ENCODE results near the gene IRF2BPL. TPM values are rescaled to one million over a fixed set of nuclear protein-coding genes. Genes with fewer than 3 reads are reported as not detected.

IRF2BPL gene
- total RNA-seq, 2 experiments from 2014 or later, result 34.8 to 36.2 TPM

DNA sequence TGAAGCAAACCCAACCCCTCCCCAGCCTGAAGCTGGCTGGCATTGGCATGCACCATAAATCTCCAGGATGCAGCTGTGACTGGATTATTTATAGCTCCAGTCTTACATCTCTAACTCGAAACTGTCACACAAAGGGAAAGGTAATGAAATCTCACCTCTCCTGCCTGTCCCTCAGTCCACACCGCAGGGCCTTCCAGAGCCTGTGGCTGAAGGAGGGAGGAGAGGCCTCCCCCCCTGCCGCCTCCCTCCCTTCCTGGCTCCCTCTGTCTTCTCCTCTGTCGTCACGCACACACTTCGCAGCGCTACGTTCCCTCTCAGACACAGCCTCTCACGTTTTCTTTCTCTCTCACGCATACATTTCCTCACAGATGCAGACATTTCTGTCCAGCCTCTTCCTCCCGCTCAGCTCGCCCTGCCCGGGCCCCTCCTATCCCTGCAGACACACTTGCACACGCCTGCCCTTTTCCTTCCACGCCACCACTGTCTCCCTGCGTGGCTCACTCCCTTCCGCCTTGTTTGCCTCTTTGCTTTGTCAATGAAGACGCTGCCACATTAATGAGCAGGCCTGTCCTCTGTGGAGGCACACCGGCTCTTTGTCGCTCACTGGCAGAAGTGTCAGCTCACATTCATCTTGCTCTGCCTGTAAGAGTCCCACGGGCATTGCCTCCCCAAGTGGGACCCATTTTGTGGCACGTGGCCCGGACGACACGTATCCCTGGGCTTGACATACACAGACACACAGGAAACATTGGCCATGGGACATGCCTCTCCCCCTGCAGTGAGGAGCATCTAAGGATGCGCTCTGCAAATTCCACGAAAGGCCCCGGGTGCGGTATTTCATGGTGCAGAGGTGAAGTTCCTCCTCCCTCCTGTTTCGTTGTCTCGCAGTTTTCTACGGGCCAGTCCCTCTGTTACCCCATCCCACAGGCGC lies 27.9 kb downstream of the IRF2BPL start:
- H3K4me1 Mint-ChIP-seq, result peaks cover 25% of the 10 kb centered on the region
- no peak for DNase-seq
- H3K36me3 Mint-ChIP-seq, result no peaks in the 10 kb centered on the region
- no peak overlapping the region for H3K4me3 Mint-ChIP-seq
- no peaks in the 10 kb centered on the region for H3K27me3 Mint-ChIP-seq
- H3K9me3 Mint-ChIP-seq, result no peaks in the 10 kb centered on the region
- H3K27ac Mint-ChIP-seq, result peak overlapping the region; percentile 14

DNA sequence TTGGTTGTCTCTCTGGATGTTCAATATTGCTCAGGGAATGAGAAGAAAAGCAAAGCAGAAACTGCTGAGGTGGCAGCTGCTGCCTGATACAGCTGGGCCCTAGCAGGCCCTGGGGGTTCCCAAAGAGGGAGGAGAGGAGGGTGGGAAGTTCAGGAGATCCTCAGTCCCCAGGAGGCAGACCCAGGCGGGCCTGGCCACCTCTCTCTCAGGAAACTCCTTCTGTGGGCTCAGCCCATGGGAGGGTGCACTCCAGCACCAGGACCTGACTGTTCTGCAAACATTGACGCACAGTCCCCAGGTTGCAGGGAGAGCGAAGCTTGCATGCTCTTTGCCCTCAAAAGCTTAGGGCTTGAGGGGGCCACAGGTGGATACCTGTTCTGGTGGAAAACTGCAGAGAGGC lies 29.6 kb downstream of the IRF2BPL start:
- Mint-ChIP-seq H3K27me3 (no peaks in the 10 kb centered on the region), H3K36me3 (no peaks in the 10 kb centered on the region), H3K9me3 (no peaks in the 10 kb centered on the region), H3K4me3 (no peak overlapping the region), H3K27ac (no peak overlapping the region), H3K4me1 (peaks cover 28% of the 10 kb centered on the region)
- DNase-seq, result no peak

DNA sequence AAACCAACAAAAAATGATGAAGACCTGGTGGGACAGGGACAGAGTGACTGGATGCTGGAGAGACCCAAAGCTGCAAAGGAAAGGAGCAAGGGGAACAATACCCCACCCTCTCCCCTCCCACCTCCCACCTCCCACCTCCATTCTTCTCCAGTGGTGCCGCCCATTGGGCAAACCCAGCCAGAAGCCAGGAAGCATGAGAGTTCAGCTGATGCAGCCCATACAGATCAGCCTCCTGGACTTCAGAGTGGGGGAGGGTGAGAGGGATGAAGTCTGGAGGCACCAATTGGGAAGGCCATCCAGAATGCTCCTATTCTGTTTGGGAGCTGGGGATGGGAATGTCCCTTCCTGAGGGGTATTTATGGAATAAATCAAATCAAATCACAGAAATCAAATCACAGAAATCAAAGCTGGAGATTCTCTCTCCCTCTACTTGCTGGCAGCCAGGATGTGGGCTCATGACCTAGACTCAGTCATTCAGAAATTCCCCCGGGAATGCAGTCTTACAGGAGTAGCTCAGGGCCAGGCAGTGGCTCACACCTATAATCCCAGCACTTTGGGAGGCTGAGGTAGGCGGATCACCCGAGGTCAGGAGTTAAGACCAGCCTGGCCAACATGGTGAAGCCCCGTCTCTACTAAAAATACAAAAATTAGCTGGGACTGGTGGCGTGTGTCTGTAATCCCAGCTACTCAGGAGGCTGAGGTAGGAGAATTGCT lies 31.1 kb downstream of the IRF2BPL start:
- no peaks in the 10 kb centered on the region for H3K27me3 Mint-ChIP-seq
- H3K4me1 Mint-ChIP-seq, result peaks cover 32% of the 10 kb centered on the region
- H3K36me3 Mint-ChIP-seq, result no peaks in the 10 kb centered on the region
- no peaks in the 10 kb centered on the region for H3K9me3 Mint-ChIP-seq
- H3K27ac Mint-ChIP-seq, result no peak overlapping the region
- H3K4me3 Mint-ChIP-seq, result no peak overlapping the region
- DNase-seq, result no peak

DNA sequence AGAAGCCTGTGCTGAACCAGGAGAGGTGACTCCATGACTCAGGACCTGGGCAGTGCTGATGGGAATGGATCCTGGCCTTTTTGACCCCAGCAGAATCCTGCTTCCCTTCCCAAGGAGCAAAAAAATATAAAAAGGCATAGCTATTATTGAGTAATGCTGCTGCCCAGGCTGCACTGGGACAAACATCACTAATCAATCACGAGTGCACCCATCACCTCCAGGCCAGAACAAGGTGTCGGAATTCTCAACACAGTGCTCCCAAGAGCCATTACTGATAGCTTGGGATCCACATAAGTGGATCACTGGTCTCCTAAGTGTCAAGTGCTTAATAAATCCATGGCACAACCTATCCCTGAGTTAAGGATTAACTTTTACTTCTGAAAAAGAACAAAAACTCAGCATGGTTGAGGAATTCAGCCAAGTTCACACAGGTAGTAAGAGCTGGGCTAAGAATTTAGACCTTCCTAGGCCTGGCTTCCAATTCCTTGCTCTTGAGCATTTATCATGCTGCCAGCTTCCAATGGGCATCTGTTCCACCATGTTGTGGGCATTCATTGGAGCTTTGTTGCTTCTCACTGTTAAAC lies 31.9 kb downstream of the IRF2BPL start:
- Mint-ChIP-seq H3K27me3 (no peaks in the 10 kb centered on the region), H3K9me3 (no peaks in the 10 kb centered on the region), H3K4me1 (peaks cover 32% of the 10 kb centered on the region), H3K36me3 (no peaks in the 10 kb centered on the region), H3K4me3 (no peak overlapping the region), H3K27ac (no peak overlapping the region)
- no peak for DNase-seq

DNA sequence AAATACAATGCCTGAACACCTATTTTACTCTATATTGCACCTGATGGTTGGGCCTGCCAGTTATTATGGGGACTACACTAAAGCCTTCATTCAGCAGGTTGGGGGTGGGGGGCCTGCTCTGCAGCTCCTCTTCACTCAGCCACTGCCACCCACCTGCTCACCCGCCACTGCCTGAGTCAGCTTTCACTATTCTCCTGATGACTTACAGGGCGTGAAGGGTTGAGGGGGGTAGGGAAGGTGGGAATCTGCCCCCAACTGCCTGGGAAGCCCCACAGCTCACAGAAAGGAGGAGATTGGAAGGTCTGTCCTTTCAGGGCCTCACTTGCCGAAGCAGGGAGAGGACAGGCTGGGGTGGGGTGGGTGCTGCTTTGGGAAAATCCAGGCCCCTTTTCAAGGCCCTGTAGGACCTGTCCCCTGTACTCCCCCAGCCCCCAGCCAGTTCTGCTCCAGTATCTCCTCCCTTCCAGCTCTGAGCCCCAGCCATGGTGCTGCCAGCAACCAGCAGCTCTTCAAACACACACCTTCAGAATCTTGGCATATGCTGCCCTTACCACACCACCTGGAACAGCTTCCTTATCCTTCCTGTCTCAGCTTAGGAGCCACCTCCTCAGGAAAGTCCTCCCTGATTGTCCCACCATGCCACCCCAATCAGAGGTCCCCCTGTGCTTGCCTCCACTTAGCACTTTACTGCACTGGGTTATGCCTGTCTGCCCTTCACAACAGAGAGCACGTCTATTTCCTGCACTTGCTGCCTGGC lies 33.1 kb downstream of the IRF2BPL start:
- Mint-ChIP-seq H3K4me1 (peaks cover 24% of the 10 kb centered on the region), H3K27ac (peak overlapping the region; percentile 4), H3K36me3 (no peaks in the 10 kb centered on the region), H3K4me3 (no peak overlapping the region), H3K9me3 (no peaks in the 10 kb centered on the region), H3K27me3 (no peaks in the 10 kb centered on the region)
- peak; percentile 36 for DNase-seq

DNA sequence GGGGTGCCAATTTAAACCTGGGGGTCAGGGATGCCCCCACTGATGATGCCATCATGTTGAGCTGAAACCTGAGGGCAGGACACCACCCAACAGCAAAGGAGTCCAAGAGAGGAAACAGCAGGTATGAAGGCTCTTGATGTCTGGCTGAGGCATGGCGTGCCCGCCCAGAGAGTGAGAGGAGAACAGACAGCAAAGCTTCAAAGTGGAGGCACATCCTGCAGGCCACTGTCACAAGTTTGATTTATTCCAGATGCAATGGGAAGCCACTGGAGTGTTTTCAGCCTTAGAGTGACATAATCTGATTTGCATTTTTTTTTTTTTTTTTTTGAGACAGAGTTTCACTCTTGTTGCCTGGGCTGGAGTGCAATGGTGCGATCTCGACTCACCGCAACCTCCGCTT lies 34.8 kb downstream of the IRF2BPL start:
- H3K27me3 Mint-ChIP-seq, result no peaks in the 10 kb centered on the region
- H3K9me3 Mint-ChIP-seq, result no peaks in the 10 kb centered on the region
- no peak overlapping the region for H3K4me3 Mint-ChIP-seq
- H3K36me3 Mint-ChIP-seq, result no peaks in the 10 kb centered on the region
- peak overlapping the region; percentile 20 for H3K27ac Mint-ChIP-seq
- H3K4me1 Mint-ChIP-seq, result peaks cover 25% of the 10 kb centered on the region
- DNase-seq, result no peak

DNA sequence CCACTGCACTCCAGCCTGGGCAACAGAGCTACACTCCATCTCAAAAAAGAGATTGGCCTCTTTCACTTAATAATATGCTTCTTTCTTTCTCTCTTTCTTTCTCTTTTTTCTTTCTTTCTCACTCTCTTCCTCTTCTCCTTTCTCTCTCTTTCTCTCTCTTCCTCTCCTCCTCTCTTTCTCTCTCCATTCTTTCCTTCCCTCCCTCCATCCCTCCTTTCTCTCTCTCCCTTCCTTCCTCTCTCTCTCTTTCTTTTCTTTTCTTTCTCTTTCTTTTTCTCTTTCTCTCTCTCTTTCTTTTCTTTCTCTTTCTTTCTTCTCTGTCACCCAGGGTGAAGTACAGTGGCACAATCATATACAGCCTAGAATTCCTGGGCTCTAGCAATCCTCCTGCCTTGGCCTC lies 38.4 kb downstream of the IRF2BPL start:
- Mint-ChIP-seq H3K4me3 (no peak overlapping the region), H3K4me1 (peaks cover 19% of the 10 kb centered on the region), H3K36me3 (no peaks in the 10 kb centered on the region), H3K9me3 (no peaks in the 10 kb centered on the region), H3K27ac (no peak overlapping the region), H3K27me3 (no peaks in the 10 kb centered on the region)
- DNase-seq, result no peak

DNA sequence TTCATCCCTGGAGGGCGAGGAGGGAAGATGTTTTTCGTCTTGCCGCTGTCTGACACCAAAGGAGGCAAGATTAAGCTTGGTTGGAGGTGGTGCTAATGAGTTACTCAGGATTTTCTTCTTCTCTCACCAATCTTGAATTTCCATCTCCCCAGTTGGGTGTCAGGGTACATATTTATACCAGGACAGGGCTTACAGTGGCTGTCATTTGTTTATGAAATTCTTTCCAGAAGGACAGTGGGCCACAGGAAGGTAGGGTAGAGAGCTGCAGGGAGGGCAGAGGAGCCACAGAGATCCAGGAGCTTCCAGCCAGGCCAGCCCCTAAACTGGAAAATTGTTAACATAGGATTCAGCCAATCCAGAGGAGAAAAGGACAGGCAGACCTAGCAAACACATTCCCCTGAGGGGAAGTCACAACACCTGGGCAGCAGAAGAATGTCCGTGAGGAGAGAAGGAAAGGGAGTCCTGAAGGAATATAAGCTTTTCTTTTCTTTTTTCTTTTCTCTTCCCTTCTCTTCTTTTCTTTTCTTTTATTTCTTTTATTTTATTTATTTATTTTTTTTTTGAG lies 40.5 kb downstream of the IRF2BPL start:
- Mint-ChIP-seq H3K9me3 (no peaks in the 10 kb centered on the region), H3K27ac (no peak overlapping the region), H3K4me3 (no peak overlapping the region), H3K4me1 (peaks cover 8% of the 10 kb centered on the region), H3K27me3 (no peaks in the 10 kb centered on the region), H3K36me3 (no peaks in the 10 kb centered on the region)
- no peak for DNase-seq

DNA sequence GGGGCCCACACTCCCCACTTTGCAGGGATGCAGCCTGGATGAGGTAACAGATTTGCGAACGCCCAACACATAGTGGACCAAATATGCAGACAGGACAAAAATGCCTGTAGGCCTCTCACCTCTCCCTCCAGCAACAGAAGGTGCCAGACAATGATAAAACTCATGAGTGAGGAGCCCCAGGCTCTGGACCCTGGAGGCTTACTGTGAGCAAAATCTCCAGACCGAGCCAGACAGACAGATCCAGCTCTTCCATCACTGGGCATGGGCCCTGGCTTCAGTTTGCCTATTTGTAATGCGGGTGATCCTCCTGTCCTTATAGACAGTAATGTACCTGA lies 42.3 kb downstream of the IRF2BPL start:
- no peak for DNase-seq
- Mint-ChIP-seq H3K4me3 (no peak overlapping the region), H3K36me3 (no peaks in the 10 kb centered on the region), H3K9me3 (peaks cover 9% of the 10 kb centered on the region), H3K4me1 (peaks cover 8% of the 10 kb centered on the region), H3K27me3 (no peaks in the 10 kb centered on the region), H3K27ac (no peak overlapping the region)

DNA sequence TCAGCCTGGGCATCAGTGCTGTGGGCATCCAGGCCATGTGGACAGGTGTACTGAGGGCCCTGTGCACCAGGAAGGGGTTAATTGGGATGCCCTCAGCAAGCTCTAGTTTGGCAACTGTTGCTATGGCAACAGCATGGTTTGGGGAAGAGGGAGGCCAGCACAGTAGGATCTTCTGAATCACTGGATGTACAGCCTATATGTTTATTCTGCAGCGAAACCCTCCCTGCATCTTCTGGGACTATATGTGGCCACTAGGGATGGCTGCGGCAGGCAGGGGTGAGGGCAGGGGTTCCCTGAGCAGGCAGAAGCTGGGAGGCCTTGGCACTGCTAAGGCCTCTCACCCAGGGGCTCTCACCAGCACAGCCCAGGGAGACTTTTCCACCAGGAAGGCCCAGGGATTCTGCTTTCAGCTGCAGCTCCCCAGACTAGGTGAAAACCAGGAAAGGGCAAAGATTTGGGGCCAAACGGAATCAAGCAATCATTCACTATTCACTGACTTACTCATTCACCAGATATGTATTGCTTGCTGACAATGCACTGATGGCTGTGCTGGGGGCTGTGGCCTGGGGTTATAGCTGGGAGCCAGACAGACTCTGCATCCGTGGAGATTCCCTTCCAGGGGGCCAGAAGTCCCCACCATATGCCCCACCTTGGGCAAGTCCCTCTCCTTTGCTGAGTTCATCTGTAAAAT lies 42.8 kb downstream of the IRF2BPL start:
- Mint-ChIP-seq H3K27me3 (no peaks in the 10 kb centered on the region), H3K36me3 (no peaks in the 10 kb centered on the region), H3K27ac (no peak overlapping the region), H3K4me3 (no peak overlapping the region), H3K9me3 (peaks cover 11% of the 10 kb centered on the region), H3K4me1 (peaks cover 8% of the 10 kb centered on the region)
- DNase-seq, result no peak

DNA sequence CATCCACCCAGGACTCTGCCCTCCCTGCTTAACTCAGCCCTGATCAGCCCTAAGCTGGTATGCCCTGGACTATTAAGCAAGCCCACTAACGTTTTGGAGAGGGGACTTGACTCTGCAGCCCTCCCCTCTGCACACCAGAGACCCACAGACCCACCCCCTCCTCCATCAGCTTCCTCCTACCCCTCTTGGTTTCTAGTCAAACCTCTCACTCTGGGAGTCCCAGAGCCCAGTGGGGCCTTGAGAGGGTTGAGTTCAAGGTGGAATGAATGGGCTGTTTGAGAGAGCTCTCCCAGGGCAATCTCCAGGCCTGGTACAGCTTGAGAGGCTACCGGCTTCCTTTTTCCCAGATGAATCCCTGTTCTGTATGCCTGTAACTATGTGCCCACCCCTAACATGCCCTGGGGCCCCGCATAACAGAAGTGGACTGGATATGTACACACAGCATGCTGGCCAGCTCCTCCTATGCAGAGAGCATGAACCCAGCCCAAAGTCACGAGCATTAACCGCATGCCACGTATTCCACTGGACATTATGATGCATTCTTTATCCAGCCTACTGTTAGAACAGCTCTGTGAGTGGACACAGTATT lies 43.6 kb downstream of the IRF2BPL start:
- Mint-ChIP-seq H3K4me1 (peaks cover 4% of the 10 kb centered on the region), H3K4me3 (no peak overlapping the region), H3K36me3 (no peaks in the 10 kb centered on the region), H3K27ac (no peak overlapping the region), H3K27me3 (no peaks in the 10 kb centered on the region), H3K9me3 (peaks cover 13% of the 10 kb centered on the region)
- DNase-seq, result no peak

DNA sequence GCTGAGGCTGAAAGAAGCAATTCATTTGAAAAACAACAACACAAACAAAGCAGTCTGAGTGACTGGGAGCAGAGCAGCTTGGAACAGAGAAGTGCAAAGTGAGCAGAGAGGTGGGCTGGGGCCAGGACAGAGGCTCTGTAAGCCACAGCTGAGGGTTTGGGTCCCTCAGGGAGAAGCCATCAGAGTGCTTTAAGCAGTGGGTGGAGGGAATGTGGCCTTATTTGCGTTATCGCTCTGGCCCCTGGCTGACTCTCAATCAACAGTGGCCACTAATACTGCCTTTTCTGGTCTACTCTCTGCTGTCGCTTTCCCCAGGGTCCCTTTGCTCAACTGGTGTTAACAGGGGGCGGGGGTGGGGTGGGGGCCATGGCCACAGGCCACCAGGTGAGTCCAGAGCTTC lies 44.2 kb downstream of the IRF2BPL start:
- Mint-ChIP-seq H3K27me3 (no peaks in the 10 kb centered on the region), H3K36me3 (no peaks in the 10 kb centered on the region), H3K27ac (no peak overlapping the region), H3K4me1 (peaks cover 6% of the 10 kb centered on the region), H3K4me3 (no peak overlapping the region), H3K9me3 (peaks cover 13% of the 10 kb centered on the region)
- DNase-seq, result no peak

DNA sequence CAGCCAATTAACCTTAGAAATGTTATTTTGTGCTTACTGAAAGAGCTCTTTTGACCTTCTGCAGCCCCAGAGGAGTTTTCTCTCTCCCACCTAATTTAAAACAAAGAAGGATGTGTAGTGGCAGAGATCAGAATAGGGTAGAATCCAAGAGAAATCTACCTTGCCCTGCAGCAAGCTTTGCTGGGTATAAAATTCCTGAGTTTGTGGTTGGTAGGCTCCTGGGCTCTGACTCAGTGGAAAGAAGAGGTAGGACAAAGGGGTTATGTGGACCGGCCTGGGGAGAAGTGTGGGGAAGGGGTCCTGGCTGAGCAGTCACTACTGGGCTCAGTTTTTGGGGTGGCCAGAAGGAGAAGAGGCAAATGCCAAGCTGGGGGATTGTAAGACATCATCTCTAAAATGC lies 46.8 kb downstream of the IRF2BPL start:
- H3K36me3 Mint-ChIP-seq, result no peaks in the 10 kb centered on the region
- peaks cover 13% of the 10 kb centered on the region for H3K9me3 Mint-ChIP-seq
- no peak overlapping the region for H3K27ac Mint-ChIP-seq
- no peak overlapping the region for H3K4me3 Mint-ChIP-seq
- H3K4me1 Mint-ChIP-seq, result peaks cover 21% of the 10 kb centered on the region
- no peak for DNase-seq
- no peaks in the 10 kb centered on the region for H3K27me3 Mint-ChIP-seq

Measured in activated naive CD8-positive, alpha-beta T cell treated with anti-CD3 and anti-CD28 coated beads for 36 hours (primary cell).